ENCODE data around the gene BYSL.
"Not testable (repeated sequence)": the region's sequence is repeated elsewhere in the genome, so short reads cannot be mapped to it uniquely, and the experiment has no call there.

BYSL gene

DNA sequence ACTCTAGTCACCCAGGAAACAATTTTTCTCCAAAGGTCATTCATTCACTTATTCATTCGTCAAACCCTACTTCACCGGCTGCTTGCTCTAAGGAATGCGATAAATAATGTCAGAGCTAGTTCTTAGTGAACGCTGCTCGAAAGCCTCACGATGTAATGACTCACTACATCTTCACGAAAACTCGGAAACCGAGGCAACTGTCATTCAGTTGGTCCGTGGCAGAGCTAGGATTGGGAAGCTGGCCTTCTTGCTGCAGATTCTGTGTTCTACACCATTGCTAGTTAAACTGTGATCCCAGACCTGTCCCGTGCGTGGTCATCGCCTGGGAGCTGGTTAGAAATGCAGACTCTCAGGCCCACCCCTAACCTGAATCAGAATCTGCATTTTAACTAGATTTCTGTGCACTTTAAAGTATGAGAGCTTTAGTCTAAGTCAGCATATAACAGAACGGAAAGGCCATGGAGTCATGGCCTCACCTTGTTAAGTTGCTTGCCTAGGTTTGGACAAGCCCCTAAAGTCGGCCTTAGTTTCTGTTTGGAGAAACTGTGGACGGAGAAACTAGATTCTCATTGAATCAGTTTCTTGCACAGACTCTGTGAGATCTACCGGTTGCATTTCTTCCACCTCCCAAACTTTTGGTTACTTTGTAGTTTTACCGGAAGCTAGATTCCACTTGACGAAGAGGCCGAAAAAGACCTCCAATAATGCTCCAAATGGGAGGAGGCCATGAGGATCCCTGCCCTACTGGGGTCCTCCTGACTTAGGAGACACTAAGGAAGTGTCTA is 21.0 kb downstream of the BYSL start:
- DNase-seq, result no peak

GRCh38 chr6:41942882-41943281 is 21.6 kb downstream of the BYSL start:
- DNase-seq, result not testable (repeated sequence)

DNA sequence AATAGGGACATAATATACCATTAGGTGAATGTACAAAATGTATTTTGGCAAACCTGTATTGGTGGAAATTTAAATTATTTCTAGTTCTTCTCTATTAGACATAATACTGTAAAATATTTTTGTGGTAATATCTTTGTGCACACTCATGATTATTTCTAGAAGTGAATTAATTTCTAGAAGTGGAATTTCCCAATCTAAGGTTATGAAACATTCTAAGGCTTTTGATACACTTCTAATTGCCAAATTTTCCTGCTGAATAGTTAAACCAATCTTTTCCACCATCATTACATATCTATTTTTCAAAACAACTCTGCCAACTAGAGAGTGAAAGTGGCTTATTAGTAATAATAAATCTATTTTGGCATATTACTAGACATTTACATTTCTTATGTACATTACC is 22.2 kb downstream of the BYSL start:
- DNase-seq, result no peak

- no peak for DNase-seq
These were observed 26.4 kb downstream of the BYSL start for GRCh38 chr6:41947581-41948220.

- no peak for DNase-seq
These were observed 33.4 kb downstream of the BYSL start for GRCh38 chr6:41954668-41955067.

- DNase-seq, result no peak
These were observed 34.1 kb downstream of the BYSL start for GRCh38 chr6:41955412-41955811.

DNA sequence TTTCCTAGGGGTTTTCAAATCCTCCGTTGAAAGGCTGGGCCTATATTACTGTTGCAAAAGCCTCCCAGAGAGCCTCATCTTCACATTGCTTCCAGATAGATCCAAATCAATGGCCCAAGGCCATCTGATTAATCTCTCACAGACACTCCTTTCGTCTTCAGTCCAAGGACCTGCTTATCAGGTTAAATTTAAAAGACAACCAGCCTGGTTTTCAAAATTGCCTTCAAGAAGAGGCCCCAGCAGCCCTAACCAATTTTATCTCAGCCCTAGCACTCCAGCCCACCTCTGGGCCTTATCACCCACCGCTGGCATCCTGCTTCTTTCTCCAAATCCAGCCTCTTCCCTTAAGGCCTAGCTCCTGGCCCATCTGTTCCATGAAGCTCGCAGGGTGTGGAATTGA is 35.8 kb downstream of the BYSL start:
- no peak for DNase-seq

- no peak for DNase-seq
These were observed 36.9 kb downstream of the BYSL start for GRCh38 chr6:41958022-41958856.

DNA sequence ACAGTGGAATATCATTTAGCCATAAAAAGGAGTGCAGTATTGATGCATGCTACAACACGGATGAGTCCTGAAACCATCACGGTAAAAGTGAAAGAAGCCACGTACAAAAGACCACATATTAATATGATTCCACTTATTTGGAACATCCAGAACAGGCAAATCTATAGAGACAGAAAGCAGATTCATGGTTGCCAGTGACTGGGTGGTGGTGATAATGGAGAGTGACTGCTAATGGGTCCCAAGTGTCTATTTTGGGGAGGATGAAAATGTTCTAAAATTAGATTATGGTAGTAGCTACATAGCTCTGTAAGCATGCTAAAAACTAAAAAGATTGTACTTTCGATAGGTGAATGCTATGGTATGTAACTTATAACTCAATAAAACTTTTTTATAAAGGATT is 38.7 kb downstream of the BYSL start:
- DNase-seq, result no peak

GRCh38 chr6:41963371-41963770 is 42.1 kb downstream of the BYSL start:
- no peak for DNase-seq

GRCh38 chr6:41964201-41964887 is 43.0 kb downstream of the BYSL start:
- no peak for DNase-seq

DNA sequence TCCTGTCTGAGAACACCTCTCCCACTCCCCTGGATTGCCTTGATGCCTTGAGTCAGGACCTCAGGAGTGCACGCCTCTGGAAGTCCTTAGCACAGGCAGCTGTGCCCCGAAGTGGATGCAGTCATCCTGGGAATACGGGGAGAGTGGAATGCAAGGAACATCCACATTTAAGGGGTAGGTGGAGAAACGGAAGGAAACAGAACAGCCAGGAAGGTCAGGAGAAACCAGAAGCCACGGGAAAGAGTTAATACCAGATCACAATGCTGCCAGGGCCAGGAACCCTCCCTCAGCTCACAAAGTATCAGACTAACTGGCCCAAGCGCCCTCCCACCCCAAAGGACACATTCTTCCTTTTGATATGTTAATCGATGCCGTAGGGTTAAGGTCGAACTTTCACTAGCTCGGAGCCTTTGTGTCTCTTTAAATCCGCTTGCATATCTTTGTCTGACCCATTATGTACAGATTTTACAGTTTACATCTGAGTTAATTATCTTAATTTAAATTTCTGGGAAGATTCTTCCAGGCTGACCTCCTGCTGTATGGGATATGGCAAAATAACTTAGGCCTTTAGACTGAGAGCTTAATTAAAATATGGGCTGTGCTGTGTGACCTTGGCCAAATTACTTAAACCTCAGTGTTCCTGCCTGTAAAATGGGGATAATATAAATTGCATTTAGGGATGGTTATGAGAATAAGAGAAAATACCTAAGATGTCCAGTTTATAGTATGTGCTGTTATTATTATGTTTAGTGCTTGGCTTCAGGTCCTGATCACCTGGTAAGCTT is 44.3 kb downstream of the BYSL start:
- DNase-seq, result no peak

GRCh38 chr6:41966214-41966920 is 45.1 kb downstream of the BYSL start:
- DNase-seq, result no peak

DNA sequence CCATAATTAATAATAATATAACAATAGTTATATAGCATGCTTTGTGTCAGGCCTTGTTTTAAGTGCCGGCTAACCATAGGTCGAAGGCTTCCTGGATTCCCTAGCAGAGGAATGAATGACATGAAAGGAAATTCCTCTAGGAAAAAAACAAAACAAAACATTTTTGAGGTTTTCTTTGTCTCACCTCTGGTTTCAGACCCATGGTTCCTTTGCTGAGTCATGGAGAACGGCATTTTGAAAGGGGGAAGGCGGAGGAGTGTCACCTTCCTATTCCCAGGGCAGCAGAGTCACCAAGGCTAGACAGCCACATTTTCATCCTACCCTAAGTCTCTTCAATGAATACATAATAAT is 45.6 kb downstream of the BYSL start:
- DNase-seq, result no peak

- DNase-seq, result no peak
These were observed 46.3 kb downstream of the BYSL start for GRCh38 chr6:41967312-41968287.

GRCh38 chr6:41970436-41970846 is 49.1 kb downstream of the BYSL start:
- DNase-seq, result peak; percentile 54

GRCh38 chr6:41972826-41973225 is 51.5 kb downstream of the BYSL start:
- DNase-seq, result no peak

DNA sequence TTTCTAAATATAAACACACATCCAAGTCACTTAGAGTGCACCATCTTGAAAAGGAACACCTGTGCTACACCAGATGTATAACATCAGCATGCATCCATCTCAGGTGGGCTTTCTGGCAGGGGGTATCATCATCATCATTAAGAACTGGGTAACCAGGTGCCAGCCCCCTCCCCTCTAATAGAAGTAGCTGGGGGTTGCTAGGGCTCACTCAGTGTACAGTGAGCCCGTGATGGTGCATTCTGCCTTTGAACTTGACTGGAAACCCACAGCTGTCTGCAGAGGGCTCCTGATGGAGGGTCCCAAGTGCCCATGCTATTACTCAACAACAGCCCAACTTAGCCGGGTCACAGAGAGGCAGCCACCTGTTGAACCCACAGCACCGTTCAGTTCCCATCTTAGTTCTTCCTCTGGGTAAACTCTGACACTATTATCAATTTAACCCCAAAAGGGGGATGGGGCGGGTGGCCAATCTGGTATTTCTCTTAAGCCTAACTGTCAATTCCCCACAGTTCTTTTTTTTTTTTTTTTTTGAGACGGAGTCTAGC is 53.1 kb downstream of the BYSL start:
- no peak for DNase-seq

- no peak for DNase-seq
These were observed 54.0 kb downstream of the BYSL start for GRCh38 chr6:41975276-41975675.

DNA sequence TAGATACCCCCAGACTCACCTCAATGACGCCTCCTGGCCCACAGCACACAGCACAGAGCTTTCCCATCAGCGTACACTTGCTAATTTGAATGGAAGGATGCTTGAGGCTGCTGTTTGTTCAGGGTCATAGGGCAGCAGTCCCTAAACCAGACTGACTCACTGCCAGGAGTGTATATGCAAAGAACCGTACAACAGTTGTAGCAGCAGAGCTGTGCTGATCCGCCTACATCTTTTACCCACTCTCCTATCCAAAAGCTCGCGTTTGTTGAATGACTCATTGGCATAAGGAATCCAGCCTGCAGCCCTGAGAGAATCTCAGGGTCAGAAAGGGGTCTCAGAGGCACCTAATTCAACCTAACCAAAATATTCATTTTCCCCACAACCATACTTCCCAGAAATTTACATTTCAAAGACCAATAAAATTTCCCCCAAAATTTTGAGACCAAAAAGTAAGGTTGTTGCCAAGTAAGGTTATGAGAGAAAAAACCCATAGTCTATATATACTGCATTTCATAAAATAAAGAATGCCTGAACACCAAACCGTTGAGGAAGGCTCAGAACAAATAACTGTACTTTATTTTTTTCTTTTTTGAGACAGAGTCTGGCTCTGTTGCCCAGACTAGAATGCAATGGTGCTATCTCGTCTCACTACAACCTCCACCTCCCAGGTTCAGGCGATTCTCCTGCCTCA is 55.6 kb downstream of the BYSL start:
- no peak for DNase-seq
